ENCODE measurements around the gene MMP24OS. TPM values are rescaled to one million over a fixed set of nuclear protein-coding genes. Genes with fewer than 3 reads are reported as not detected.
"Not testable (repeated sequence)": the region's sequence is repeated elsewhere in the genome, so short reads cannot be mapped to it uniquely, and the experiment has no call there.

MMP24OS gene
- total RNA-seq, 1 donor from 2014 or later: 87.6 TPM

DNA sequence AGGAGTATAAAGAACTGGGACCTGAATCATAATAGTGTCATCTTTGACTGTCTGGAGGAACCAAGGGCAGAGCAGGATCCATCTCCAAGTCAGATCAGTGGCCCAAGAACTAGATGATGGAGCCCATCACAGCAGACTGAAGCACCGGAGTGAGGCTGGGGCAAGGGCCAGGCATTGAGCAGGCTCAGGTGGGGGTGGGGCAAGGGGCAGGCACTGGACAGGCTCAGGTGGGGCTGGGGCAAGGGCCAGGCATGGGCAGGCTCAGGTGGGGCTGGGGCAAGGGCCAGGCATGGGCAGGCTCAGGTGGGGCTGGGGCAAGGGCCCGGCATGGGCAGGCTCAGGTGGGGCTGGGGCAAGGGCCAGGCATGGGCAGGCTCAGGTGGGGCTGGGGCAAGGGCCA lies 25.3 kb downstream of the MMP24OS start:
- not testable (repeated sequence) for DNase-seq (ENCODE audit: low spot score)

DNA sequence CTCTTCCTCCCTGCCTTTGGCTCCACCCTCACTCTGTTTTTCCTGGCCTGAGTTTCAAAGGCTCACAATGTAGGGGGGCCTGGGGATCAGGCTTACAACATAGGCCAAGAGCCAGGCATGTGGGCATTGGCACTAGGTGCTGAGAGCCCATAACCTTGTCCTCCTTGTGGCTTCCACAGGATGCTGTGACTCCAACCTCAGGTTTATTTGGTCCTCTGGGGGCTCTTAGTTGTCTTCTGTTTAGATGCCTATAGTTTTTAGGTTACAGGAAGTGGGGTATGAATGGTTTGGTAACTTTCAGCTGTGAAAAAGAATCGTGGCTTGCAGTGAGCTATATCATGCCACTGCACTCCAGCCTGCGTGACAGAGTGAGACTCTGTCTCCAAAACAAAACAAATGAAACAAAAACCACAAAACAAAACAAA lies 25.9 kb downstream of the MMP24OS start:
- no peak for DNase-seq (ENCODE audit: low spot score)

DNA sequence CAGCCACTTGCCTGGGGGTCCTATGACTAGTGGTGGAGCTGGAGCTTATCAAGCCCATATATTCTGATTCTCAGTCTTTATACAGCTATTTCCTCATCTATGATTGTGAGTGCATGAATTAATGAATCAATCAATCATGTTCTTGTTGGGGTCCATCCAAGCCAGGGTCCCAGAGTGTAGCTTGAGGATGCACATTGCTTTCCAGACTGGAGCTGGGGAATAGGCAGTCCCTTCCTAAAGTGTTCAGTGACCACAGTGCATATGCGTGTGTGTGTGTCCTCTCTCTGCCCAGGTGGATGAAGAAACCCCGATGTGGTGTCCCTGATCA lies 26.3 kb downstream of the MMP24OS start:
- DNase-seq (ENCODE audit: low spot score): no peak

DNA sequence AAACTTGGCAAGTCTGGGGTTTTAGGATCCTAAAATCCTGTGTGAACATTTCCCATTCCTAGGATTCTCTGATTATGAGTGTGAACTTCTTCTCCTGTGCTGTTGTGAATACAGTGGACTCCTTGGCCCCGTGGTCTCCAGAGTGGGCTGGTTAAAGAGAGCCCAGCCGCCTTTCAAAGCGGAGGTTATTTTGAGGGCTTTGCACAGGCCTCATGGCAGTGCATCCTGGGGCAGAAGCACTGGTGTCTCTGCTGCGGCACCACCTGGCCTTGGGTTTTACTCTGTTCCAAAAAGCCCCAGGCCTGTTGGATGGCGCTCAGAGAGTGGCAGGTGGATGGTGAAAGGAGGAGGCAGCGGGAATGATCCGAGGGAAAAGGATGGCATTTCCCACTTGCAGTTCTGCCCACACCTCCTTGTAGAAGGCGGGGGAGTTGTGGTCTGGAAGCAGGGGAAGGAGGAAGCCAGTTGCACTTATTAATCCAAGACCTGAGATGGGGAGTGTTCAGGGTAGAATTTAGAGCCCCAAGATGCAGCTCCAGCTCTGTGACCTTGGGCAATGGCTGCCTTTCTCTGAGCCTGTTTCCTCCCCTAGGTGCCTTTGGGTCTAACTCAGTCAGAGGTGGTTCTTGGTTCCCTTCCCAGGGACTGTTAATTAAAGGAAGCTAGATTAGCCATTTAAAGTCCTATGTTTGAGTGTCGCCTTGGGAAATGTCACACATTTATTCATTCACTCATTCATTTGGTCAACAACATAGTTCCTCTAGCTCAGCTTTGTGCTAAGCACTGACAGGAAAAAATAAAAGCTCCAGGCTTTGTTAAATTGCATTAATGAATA lies 29.1 kb downstream of the MMP24OS start:
- DNase-seq (ENCODE audit: low spot score): no peak

DNA sequence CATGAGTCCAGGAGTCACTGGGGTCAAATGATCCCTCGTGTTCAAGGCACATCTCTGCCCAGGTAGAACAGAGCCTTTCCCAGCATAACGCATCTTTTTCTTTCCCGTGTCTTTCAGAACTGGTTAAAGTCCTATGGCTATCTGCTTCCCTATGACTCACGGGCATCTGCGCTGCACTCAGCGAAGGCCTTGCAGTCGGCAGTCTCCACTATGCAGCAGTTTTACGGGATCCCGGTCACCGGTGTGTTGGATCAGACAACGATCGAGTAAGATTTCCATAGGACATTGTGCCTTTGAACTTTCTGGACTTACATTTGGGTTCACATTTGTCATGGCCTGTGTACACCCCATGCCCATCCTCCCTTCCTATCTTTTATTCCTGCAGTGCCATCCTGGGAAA lies 31.2 kb downstream of the MMP24OS start:
- DNase-seq (ENCODE audit: low spot score): no peak

DNA sequence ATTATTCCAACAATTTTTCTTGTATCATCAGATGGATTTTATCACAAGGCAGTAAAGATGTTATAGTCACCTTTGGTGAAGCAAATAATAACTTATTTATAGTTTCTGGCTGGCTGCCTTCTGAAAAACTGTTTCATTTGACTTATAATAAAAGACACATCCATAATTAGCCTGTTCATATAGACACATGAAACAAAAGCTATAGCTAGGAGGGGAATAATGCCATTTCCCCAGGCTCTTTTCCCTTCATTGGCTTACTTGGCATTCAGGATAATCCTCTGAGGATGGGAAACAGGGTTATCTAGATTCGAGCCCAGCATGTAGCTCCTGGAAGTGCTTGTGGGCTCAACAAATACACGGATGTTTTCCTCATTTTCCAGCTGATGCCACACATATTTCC lies 33.9 kb downstream of the MMP24OS start:
- no peak for DNase-seq (ENCODE audit: low spot score)

DNA sequence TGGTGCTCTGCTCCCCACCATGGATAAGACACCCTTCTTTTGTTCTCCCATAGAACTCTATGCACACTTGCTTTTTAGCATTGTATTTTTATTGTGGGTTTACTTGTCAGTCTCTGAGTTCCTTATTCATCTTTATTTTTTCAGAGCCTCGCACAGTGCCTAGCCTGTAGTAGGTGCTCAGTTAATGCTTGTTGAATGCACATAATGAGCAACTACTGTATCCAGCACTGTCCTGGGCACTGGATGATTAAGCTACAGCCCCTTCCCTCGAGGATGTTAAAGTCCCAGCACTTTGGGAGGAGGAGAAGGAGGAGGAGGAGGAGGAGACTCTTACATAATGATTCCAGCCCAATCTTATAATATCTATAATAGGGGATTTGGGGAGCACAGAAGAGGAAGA lies 34.6 kb downstream of the MMP24OS start:
- DNase-seq (ENCODE audit: low spot score): no peak

DNA sequence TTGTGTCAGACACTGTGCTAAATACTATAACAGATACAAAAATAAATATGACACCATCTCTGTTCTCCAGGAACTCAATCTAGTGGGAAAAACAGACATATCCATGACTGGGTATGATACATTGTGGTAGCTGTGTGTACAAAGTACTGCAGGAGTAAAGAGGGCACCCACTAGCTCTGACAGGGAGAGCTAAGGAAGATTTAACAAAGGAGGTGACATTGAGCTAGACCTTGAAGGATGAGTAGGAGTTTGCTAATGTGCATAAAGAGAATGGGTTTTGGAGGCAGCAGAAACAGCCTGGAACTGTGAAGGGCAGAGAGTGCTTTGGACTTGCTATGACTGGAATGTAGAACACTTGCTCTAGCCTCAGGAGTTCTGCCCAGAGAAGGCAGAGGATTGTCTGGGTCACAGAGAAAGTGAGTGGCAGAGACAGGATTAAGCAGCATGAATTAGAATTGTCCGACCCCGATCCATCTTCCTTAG lies 37.1 kb downstream of the MMP24OS start:
- DNase-seq (ENCODE audit: low spot score): no peak

DNA sequence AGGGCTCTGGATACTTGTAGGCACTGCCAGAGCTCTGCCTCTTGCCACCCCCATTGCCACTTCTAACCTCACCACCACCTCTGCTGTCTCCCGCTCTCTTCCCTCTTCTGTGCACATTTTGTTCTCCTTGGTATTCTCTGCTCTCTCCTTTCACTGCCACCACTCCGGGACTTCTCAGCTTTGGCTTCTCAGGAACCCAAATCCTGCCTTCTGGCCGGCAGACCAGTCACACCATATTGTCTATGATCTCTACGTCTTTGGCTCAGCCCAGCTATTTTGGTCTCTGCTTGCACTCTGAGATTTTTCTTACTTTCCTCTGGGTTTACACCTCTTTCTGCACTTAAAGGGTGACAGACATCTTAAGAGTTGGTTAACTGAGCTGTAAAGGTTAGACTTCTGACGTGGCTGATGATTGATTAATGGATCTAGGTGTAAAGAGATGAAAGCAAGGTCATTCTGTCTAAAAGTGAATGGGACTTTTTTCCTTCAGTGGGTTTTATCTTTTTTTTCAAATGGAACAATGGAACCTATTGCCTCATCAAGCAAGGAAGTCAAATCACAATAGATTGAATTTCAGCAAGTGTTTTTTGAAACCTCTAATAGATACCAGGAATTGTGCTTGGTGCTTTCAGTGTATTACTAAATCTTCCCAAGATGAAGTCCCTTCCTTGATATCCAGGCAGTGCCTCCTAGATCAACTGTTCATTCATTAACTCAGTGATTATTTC lies 37.7 kb downstream of the MMP24OS start:
- DNase-seq (ENCODE audit: low spot score): no peak

DNA sequence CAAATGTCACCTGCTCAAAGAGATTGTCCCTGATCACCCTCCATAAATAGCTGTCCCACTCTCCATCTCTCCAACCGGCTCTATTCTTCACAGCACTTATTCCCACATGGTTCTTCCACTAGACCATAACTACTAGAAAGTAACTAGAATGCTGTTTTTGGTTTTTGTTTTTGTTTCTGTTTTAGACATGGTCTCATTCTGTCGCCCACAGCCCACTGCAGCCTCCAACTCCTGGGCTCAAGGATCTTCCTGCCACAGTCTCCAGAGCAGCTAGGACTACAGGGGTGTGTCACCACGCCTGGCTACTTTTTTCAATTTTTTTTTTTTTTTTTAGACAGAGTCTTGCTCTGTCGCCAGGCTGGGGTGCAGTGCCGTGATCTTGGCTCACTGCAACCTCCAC lies 39.2 kb downstream of the MMP24OS start:
- DNase-seq (ENCODE audit: low spot score): no peak

DNA sequence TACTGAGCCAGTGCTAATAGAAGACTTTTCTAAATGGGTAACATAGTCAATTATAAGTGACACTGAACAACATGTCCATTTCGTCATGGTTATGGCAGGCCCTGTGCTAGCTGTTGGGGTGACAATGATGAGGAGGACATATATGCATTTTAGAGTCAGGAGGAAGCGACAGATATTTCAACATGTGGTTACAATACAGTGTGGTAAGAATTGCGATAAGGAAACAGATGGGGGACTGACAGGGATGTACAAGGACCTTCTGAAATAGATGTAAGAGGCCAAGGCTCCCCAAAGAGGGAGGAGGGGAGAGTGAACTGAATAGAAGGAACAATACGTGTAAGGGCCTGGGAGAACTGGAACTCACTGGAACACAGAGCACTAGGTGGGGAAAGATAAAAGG lies 39.8 kb downstream of the MMP24OS start:
- no peak for DNase-seq (ENCODE audit: low spot score)

DNA sequence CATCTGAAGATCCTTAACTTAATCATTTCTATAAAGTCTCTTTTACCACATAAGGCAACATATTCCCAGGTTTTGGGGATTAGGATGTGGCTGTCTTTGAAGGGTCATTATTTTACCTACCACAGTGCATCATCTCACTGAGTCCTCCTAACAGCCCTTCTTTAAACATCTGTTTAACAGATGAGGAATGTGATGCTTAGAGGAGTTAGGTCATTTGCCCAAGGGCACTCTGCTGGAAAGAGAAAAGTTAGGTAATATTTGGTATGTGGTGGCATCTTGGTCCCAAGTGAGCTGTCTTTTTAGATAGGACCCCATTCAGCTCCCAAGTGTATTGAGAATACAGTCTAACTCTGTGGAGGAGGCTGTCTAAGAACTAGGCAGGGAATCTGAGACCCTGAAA lies 40.4 kb downstream of the MMP24OS start:
- DNase-seq (ENCODE audit: low spot score): no peak

DNA sequence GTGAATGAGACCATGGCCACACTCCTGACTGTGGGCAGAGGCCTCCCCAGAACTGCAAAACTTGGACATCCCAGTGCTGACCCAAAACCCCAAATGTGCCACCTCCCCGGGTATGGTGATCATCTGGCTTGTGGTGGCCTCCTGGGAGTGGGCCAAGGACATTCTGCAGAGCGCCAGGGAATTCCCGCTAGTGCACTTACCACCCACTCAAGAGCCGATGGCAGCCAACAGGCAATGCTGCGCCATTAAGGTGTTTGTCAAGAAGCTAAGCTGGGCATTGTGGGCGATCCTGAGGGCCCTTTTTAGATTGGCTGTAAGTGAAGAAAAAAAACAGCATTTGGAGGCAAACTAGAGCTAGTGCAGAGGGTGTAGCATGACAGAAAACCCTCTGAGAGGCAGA lies 42.0 kb downstream of the MMP24OS start:
- DNase-seq (ENCODE audit: low spot score): no peak

DNA sequence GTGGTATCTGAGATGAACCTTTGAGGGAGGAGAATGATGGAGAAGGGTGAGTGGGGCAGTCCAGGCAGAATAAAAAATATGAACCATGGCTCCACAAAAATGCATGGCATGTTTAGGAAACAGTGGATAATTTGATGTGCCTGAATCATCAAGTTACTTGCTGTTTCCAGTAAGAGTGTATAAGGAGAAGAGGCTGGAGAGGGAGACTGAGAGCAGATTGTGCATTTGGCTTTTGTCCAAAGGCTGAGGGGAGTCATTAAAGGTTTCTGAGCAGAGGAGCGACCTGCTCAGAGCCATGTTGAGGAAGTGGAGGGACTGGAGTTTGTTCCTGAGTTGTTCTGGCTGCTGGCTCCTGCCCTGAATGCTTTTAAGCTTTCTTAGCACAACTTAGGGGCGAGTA lies 45.3 kb downstream of the MMP24OS start:
- no peak for DNase-seq (ENCODE audit: low spot score)

DNA sequence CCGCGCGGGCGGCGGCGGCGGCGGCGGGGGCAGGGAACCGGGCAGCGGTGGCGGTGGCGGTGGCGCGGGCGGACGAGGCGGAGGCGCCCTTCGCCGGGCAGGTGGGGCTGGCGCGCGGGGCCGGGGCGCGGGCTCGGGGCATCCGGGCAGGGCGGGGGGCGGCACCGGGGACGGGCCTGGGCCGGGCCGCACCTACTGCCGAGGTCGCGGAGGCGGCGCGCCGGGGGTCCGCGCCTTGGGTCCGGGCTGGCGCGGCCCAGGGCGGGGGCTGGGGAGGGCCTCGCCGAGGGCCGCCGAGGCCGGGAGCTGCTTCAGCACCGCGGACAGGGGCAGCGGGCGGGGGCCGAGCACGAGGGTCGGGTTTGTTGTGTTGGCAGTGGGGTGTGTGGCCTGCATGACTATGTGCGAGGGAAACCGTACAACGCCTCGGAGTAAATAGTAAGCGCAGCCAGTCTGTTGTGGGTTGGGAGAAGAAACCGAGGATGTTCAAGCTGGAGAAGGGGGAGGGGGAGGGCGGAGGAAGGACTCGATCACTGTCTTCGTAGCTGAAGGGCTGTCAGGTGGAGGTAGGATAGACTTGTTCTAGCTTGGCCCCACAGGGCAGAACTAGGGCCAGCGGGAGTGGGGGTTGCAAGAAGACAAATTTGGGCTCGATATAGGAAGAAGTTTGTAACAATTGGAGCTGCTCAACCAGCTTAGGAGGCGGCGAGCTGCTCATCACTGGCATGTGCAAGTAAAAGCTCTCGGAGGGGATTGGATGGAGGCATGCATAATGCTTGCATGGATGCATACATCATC lies 50.8 kb downstream of the MMP24OS start:
- no peak for DNase-seq (ENCODE audit: low spot score)

Other genes starting within 250 kb of the MMP24OS start
- 85.2 TPM for gene TRPC4AP, start 185.3 kb downstream of the MMP24OS start, total RNA-seq
- 58.6 TPM for gene EDEM2, start 130.8 kb downstream of the MMP24OS start, total RNA-seq
- 103 TPM for gene PROCR, start 106.0 kb downstream of the MMP24OS start, total RNA-seq
- 0.35 TPM for gene MMP24, start 51.4 kb downstream of the MMP24OS start, total RNA-seq
- gene EIF6, start 6.7 kb upstream of the MMP24OS start, total RNA-seq: 93.1 TPM
- gene FAM83C, start 14.3 kb upstream of the MMP24OS start, total RNA-seq: not detected
- gene UQCC1, start 133.9 kb upstream of the MMP24OS start, total RNA-seq: 37.7 TPM
- 2.7 TPM for gene GDF5, start 160.1 kb upstream of the MMP24OS start, total RNA-seq
- gene CEP250, start 177.5 kb upstream of the MMP24OS start, total RNA-seq: 19.3 TPM